HCT116 (cell line): ENCODE measurements around the gene DNMT3A. TPM values are rescaled to one million over a fixed set of nuclear protein-coding genes. Genes with fewer than 3 reads are reported as not detected.

ENCODE experiments used
- ATAC-seq: fragments of 200-7000 bp; cut with Tn5 transposase; 2 replicates; pipeline ENCODE4 v1.9.1; 2020; ENCODE audit warnings: mild to moderate bottlenecking, moderate library complexity
- BruUV-seq: library from RNA; stranded (reverse); fragments of 400-500 nt; replicated peaks from 2 replicates; lab custom pipeline; 2021; lab: Mats Ljungman, UMichigan
- CTCF ChIA-PET: fragments of 300-600 bp; sonication (Branson Sonifier 250); formaldehyde crosslinking; loops from one replicate; lab custom pipeline; 2021; ENCODE audit warnings: antibody characterized with exemption; lab: Charles Lee
- POLR2A ChIA-PET: fragments of 300-600, 350-600 bp; sonication (Branson Sonifier 250); formaldehyde crosslinking; loops from one replicate; lab custom pipeline; 2021; ENCODE audit warnings: antibody characterized with exemption; lab: Charles Lee
- RAD21 ChIA-PET, 2 experiments: fragments of 300-600 bp; sonication (Branson Sonifier 250); formaldehyde crosslinking; loops; one replicate each; lab custom pipeline; 2023; ENCODE audit warnings: low total read pairs in 2 of 2; ENCODE audit not compliant: uncharacterized antibody in 2 of 2, unreplicated experiment in 2 of 2, low non-redundant PET in 1 of 2; lab: Charles Lee
- DNase-seq: peaks from one replicate; pipeline ENCODE4 v3.0.0-alpha.2; 2010; ENCODE audit warnings: low read depth, low spot score
- H2AFZ ChIP-seq: fragments of 200-600 bp; shearing (Covaris generic), sonication (generic); 2 replicates; pipeline ENCODE4 v1.6.1; 2017; ENCODE audit warnings: low read depth, mixed run types, mixed read lengths, antibody characterized with exemption, low read length; ENCODE audit not compliant: poor library complexity, severe bottlenecking
- H3K27ac ChIP-seq: 2 replicates; pipeline ENCODE4 v1.5.1; 2012; ENCODE audit warnings: low read depth, low read length
- H3K27me3 ChIP-seq: fragments of 200-600 bp; sonication (generic); 2 replicates; pipeline ENCODE4 v1.6.1; 2016; ENCODE audit warnings: mixed run types, low read length, mixed read lengths; ENCODE audit not compliant: insufficient read depth
- H3K36me3 ChIP-seq, 2 experiments: fragments of 200-500 bp in 1 of 2; fragments of 200-600 bp in 1 of 2; sonication (Bioruptor generic) in 1 of 2; sonication (generic) in 1 of 2; 2 replicates each; pipeline versions ENCODE4 v1.5.1 to v1.6.1; 2014 to 2016; ENCODE audit warnings: low read length in 2 of 2, inconsistent platforms in 1 of 2, mixed read lengths in 1 of 2, mixed run types in 1 of 2; ENCODE audit not compliant: insufficient read depth in 2 of 2, control insufficient read depth in 1 of 2
- H3K4me1 ChIP-seq, 2 experiments: fragments of 200-600 bp in 1 of 2; sonication (generic) in 1 of 2; 2 replicates each; pipeline versions ENCODE4 v1.5.1 to v1.6.1; 2012 to 2017; ENCODE audit warnings: low read length in 2 of 2, inconsistent platforms in 1 of 2, mild to moderate bottlenecking in 1 of 2, mixed read lengths in 1 of 2, mixed run types in 1 of 2, moderate library complexity in 1 of 2; ENCODE audit not compliant: insufficient read depth in 2 of 2, control insufficient read depth in 1 of 2
- H3K4me2 ChIP-seq: fragments of 200-600 bp; sonication (generic); 2 replicates; pipeline ENCODE4 v1.6.1; 2017; ENCODE audit warnings: mixed run types, low read length, mixed read lengths
- H3K4me3 ChIP-seq, 2 experiments: fragments of 200-600 bp in 1 of 2; sonication (generic) in 1 of 2; replicated peaks in 1 of 2; 2 replicates each; pipeline ENCODE4 v1.5.1; 2011 to 2016; ENCODE audit warnings: low read length in 2 of 2, control low read depth in 1 of 2, low read depth in 1 of 2, mild to moderate bottlenecking in 1 of 2, mixed read lengths in 1 of 2, mixed run types in 1 of 2
- H3K79me2 ChIP-seq: fragments of 200-600 bp; sonication (generic); 2 replicates; pipeline ENCODE4 v1.6.1; 2017; ENCODE audit warnings: mild to moderate bottlenecking, mixed run types, low read length, moderate library complexity, mixed read lengths; ENCODE audit not compliant: insufficient read depth
- H3K9ac ChIP-seq: fragments of 200-600 bp; sonication (generic); 2 replicates; pipeline ENCODE4 v1.6.1; 2016; ENCODE audit warnings: low read length, mixed read lengths
- H3K9me2 ChIP-seq: fragments of 200-600 bp; sonication (generic), shearing (Covaris generic); 2 replicates; pipeline ENCODE4 v1.6.1; 2017; ENCODE audit warnings: mixed run types, mild to moderate bottlenecking, moderate library complexity; ENCODE audit not compliant: insufficient read depth
- H3K9me3 ChIP-seq, 2 experiments: fragments of 200-500 bp in 1 of 2; fragments of 200-600 bp in 1 of 2; sonication (Bioruptor generic) in 1 of 2; sonication (generic) in 1 of 2; 2 replicates each; pipeline ENCODE4 v1.6.1; 2014 to 2017; ENCODE audit warnings: low read length in 2 of 2, mixed read lengths in 2 of 2, inconsistent platforms in 1 of 2, low read depth in 1 of 2, mild to moderate bottlenecking in 1 of 2, mixed run types in 1 of 2, moderate library complexity in 1 of 2; ENCODE audit not compliant: control insufficient read depth in 1 of 2, insufficient read depth in 1 of 2
- H4K20me1 ChIP-seq: fragments of 200-600 bp; sonication (generic), shearing (Covaris generic); 2 replicates; pipeline ENCODE4 v1.6.1; 2017; ENCODE audit warnings: mixed run types, mild to moderate bottlenecking, moderate library complexity; ENCODE audit not compliant: insufficient read depth
- CBX3 ChIP-seq: IDR thresholded peaks from 2 replicates; pipeline ENCODE4 v1.6.1; 2012; ENCODE audit warnings: low read depth
- CEBPB ChIP-seq: IDR thresholded peaks from 2 replicates; pipeline ENCODE4 v1.6.1; 2012; ENCODE audit warnings: low read depth
- EGR1 ChIP-seq: IDR thresholded peaks from 2 replicates; pipeline ENCODE4 v1.6.1; 2012; ENCODE audit warnings: low read depth
- ELF1 ChIP-seq: IDR thresholded peaks from 2 replicates; pipeline ENCODE4 v1.6.1; 2012; ENCODE audit warnings: low read depth, borderline replicate concordance
- EZH2 ChIP-seq: fragments of 200-600 bp; sonication (generic); IDR thresholded peaks from 2 replicates; pipeline ENCODE4 v1.6.1; 2017; ENCODE audit warnings: antibody characterized with exemption, mixed run types
- FOSL1 ChIP-seq: IDR thresholded peaks from 2 replicates; pipeline ENCODE4 v1.6.1; 2012; ENCODE audit warnings: low read depth
- JUND ChIP-seq: IDR thresholded peaks from 2 replicates; pipeline ENCODE4 v1.6.1; 2012
- MAX ChIP-seq: IDR thresholded peaks from 2 replicates; pipeline ENCODE4 v1.6.1; 2012
- POLR2A ChIP-seq: IDR thresholded peaks from 2 replicates; pipeline ENCODE4 v1.7.0; 2011; ENCODE audit warnings: borderline replicate concordance; ENCODE audit not compliant: insufficient read depth, insufficient read length; ENCODE audit errors: extremely low read depth
- SIN3A ChIP-seq: IDR thresholded peaks from 2 replicates; pipeline ENCODE4 v1.6.1; 2012; ENCODE audit warnings: low read depth
- SP1 ChIP-seq: IDR thresholded peaks from 2 replicates; pipeline ENCODE4 v1.6.1; 2012; ENCODE audit warnings: low read depth
- SRF ChIP-seq: IDR thresholded peaks from 2 replicates; pipeline ENCODE4 v1.6.1; 2012; ENCODE audit warnings: low read depth
- TCF7L2 ChIP-seq: IDR thresholded peaks from 2 replicates; pipeline ENCODE4 v1.7.0; 2011; ENCODE audit warnings: borderline replicate concordance, inconsistent platforms; ENCODE audit not compliant: insufficient read depth, insufficient read length; ENCODE audit errors: extremely low read depth
- ZFX ChIP-seq: fragments of 450-650 bp; IDR thresholded peaks from 2 replicates; pipeline ENCODE4 v1.6.1; 2017
- ZNF274 ChIP-seq: fragments of 200-500 bp; sonication (Bioruptor generic); IDR thresholded peaks from 2 replicates; pipeline ENCODE4 v1.6.1; 2014; ENCODE audit warnings: mild to moderate bottlenecking, low read depth, low read length, inconsistent platforms
- intact Hi-C: fragments of 100-400 bp; cut with micrococcal nuclease; formaldehyde crosslinking; loops from 2 replicates; pipeline ENCODE4 v1.10.0; 2022
- total RNA-seq: library from RNA; stranded (reverse); gene quantifications from one replicate; pipeline ENCODE4 v1.2.1, GENCODE V29; 2021; ENCODE audit not compliant: unreplicated experiment

The DNMT3A gene
- total RNA-seq, 1 experiment from 2014 or later: 14.3 TPM

DNA sequence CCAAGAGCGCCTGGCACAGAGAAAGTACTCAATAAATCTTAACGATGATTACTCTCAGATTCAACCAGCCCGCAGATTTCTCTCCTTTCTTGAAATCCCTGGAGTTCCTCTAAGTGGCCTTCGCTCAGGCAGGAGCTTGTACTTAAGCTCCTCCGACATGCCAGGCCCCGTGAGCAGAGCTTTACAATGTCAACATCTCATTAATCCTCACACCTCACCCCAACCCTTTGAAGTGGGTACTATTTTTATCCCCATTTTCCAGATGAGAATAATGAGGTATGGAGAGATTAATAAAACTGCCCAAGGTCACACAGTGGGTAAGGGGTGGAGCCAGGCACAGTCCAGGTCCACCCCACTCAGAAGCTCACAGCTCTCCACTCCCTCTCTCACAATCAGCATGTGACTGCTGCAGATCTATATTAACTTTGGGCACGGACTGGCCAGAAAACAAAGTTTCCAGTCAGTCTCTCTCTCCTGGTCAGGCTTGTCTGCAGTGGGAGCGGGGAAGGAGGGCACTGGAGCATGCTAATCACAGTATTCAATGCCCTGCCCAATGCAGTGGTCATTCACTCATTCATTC is 18.0 kb downstream of the DNMT3A start:
- peaks cover 0 to 10% of the 10 kb centered on the region in 2 experiments; a peak in 1 of 4 replicates for H3K9me3 ChIP-seq
- H3K4me3 ChIP-seq: no peak overlapping the region
- BruUV-seq: no TSS peak
- no peaks in the 10 kb centered on the region for H4K20me1 ChIP-seq
- H3K36me3 ChIP-seq: peaks cover 0 to 7% of the 10 kb centered on the region in 2 experiments; a peak in 1 of 4 replicates
- no peaks in the 10 kb centered on the region for H3K27me3 ChIP-seq
- ATAC-seq (no peak), DNase-seq (no peak)
- no peaks in the 10 kb centered on the region for H3K79me2 ChIP-seq
- intact Hi-C loops: no loop called here
- ChIA-PET RAD21 (no interaction called here), CTCF (interaction anchor here (0.9 kb wide), 1 partner anchor 14 kb away, joined by 3 read pairs; no protein-coding TSS in a partner anchor), POLR2A (no interaction called here)
- H3K27ac ChIP-seq: no peak overlapping the region
- no peak overlapping the region for H3K4me2 ChIP-seq
- TF ChIP-seq EZH2: no peak
- no peak for TF ChIP-seq SRF
- TF ChIP-seq CEBPB: no peak
- TF ChIP-seq EGR1: no peak
- TF ChIP-seq ZFX: no peak
- no peak for TF ChIP-seq ZNF274
- TF ChIP-seq POLR2A: no peak
- no peak for TF ChIP-seq SP1
- no peak for TF ChIP-seq JUND
- no peak for TF ChIP-seq TCF7L2
- no peak for TF ChIP-seq FOSL1
- no peak for TF ChIP-seq CBX3
- no peak for TF ChIP-seq SIN3A
- TF ChIP-seq MAX: no peak
- H2AFZ ChIP-seq: no peak overlapping the region
- no peaks in the 10 kb centered on the region for H3K9me2 ChIP-seq
- H3K4me1 ChIP-seq: no peaks in the 10 kb centered on the region
- H3K9ac ChIP-seq: no peak overlapping the region

- Histone ChIP-seq H3K9me3 (peaks cover 0 to 10% of the 10 kb centered on the region in 2 experiments; a peak in 1 of 4 replicates), H3K27me3 (no peaks in the 10 kb centered on the region), H3K4me2 (no peak overlapping the region), H2AFZ (no peak overlapping the region), H3K27ac (no peak overlapping the region), H3K9ac (no peak overlapping the region), H3K4me3 (no peak overlapping the region), H3K4me1 (no peaks in the 10 kb centered on the region), H3K9me2 (no peaks in the 10 kb centered on the region), H4K20me1 (no peaks in the 10 kb centered on the region), H3K79me2 (no peaks in the 10 kb centered on the region), H3K36me3 (peaks cover 0 to 7% of the 10 kb centered on the region in 2 experiments; a peak in 1 of 4 replicates)
- ATAC-seq: no peak
- DNase-seq: no peak
- no TSS peak for BruUV-seq
- CTCF ChIA-PET: no interaction called here
- TF ChIP-seq SIN3A: no peak
- TF ChIP-seq EZH2: no peak
- no peak for TF ChIP-seq ELF1
- POLR2A ChIA-PET: no interaction called here
- intact Hi-C loops: no loop called here
- RAD21 ChIA-PET: no interaction called here
These were observed 18.6 kb downstream of the DNMT3A start for GRCh38 chr2:25323042-25323514.
